Uterus (tissue), 2 donors: Measurements from ENCODE around the gene LGALS7.
"Not testable (repeated sequence)": the region's sequence is repeated elsewhere in the genome, so short reads cannot be mapped to it uniquely, and the experiment has no call there.

ENCODE experiments used
- POLR2A ChIP-seq, 2 donors: fragments of 450-650 bp; IDR thresholded peaks; one replicate each; pipeline ENCODE4 v1.6.1; 2016; ENCODE audit warnings: antibody characterized with exemption in 2 of 2, mild to moderate bottlenecking in 1 of 2, moderate library complexity in 1 of 2
- TF ChIP-seq, protein P1 (sequence below), 4 experiments: fragments of 200-600 bp in 2 of 4; fragments of 450-650 bp in 2 of 4; sonication (generic) in 2 of 4; IDR thresholded peaks; one replicate each; pipeline ENCODE4 v1.5.1; 2016 to 2019; ENCODE audit warnings: antibody characterized with exemption in 4 of 4, mild to moderate bottlenecking in 2 of 4, moderate library complexity in 1 of 4

DNA sequence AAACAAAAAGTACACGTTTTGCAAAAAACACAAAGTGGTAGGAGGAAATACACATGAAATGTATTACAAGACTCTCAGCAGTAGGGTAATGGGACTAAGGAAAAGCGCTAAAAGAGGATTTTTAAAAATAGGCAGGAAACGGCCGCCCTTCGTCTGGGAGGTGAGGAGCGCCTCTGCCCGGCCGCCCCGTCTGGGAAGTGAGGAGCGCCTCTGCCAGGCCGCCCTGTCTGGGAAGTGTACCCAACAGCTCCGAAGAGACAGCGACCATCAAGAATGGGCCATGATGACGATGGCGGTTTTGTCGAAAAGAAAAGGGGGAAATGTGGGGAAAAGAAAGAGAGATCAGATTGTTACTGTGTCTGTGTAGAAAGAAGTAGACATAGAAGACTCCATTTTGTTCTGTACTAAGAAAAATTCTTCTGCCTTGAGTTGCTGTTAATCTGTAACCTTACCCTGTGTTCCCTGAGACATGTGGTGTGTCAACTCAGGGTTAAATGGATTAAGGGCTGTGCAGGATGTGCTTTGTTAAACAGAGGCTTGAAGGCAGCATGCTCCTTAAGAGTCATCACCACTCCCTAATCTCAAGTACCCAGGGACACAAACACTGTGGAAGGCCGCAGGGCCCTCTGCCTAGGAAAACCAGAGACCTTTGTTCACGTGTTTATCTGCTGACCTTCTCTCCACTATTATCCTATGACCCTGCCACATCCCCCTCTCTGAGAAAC, 34.2 kb upstream of the LGALS7 start:
- TF ChIP-seq, protein P1, sequence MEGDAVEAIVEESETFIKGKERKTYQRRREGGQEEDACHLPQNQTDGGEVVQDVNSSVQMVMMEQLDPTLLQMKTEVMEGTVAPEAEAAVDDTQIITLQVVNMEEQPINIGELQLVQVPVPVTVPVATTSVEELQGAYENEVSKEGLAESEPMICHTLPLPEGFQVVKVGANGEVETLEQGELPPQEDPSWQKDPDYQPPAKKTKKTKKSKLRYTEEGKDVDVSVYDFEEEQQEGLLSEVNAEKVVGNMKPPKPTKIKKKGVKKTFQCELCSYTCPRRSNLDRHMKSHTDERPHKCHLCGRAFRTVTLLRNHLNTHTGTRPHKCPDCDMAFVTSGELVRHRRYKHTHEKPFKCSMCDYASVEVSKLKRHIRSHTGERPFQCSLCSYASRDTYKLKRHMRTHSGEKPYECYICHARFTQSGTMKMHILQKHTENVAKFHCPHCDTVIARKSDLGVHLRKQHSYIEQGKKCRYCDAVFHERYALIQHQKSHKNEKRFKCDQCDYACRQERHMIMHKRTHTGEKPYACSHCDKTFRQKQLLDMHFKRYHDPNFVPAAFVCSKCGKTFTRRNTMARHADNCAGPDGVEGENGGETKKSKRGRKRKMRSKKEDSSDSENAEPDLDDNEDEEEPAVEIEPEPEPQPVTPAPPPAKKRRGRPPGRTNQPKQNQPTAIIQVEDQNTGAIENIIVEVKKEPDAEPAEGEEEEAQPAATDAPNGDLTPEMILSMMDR (IDR thresholded peaks at IDR 0.05) = not testable (repeated sequence)
- not testable (repeated sequence) for TF ChIP-seq POLR2A (IDR thresholded peaks at IDR 0.05)
